Testis (tissue), 3 donors: ENCODE measurements around the gene RALGPS2. TPM values are rescaled to one million over a fixed set of nuclear protein-coding genes. Genes with fewer than 3 reads are reported as not detected.
A peak's percentile ranks its signal among the peaks of the same experiment; 100 is the strongest.

Source experiments
- DNase-seq: peaks from one replicate; pipeline ENCODE4 v3.0.0-alpha.2; 2019
- H3K27ac ChIP-seq, 2 donors: fragments of 200-600 bp; sonication (generic); one replicate each; pipeline ENCODE4 v1.5.1; 2019
- H3K27me3 ChIP-seq: fragments of 200-600 bp; sonication (generic); one replicate; pipeline ENCODE4 v1.5.1; 2019
- H3K36me3 ChIP-seq: fragments of 200-600 bp; sonication (generic); one replicate; pipeline ENCODE4 v1.5.1; 2017; ENCODE audit warnings: low read depth; ENCODE audit errors: missing control alignments
- H3K4me1 ChIP-seq: fragments of 200-600 bp; sonication (generic); one replicate; pipeline ENCODE4 v1.5.1; 2019
- H3K4me3 ChIP-seq, 2 donors: fragments of 200-600 bp; sonication (generic); one replicate each; pipeline ENCODE4 v1.5.1; 2017 to 2019
- H3K9me3 ChIP-seq: fragments of 200-600 bp; sonication (generic); one replicate; pipeline ENCODE4 v1.5.1; 2017
- CTCF ChIP-seq, 3 experiments: fragments of 450-650 bp in 2 of 3; fragments of 200-600 bp in 1 of 3; sonication (generic) in 1 of 3; IDR thresholded peaks; one replicate each; pipeline ENCODE4 v1.5.1; 2016 to 2019; ENCODE audit warnings: antibody characterized with exemption in 3 of 3, mild to moderate bottlenecking in 2 of 3, moderate library complexity in 1 of 3
- POLR2A ChIP-seq: fragments of 450-650 bp; IDR thresholded peaks from one replicate; pipeline ENCODE4 v1.6.1; 2017; ENCODE audit warnings: antibody characterized with exemption, mild to moderate bottlenecking, moderate library complexity
- WGBS, 2 donors: methylation state at CpG; one replicate each; pipeline ENCODE4 v1.1.5; 2018; 5-methylcytosine and 5-hydroxymethylcytosine counted together
- intact Hi-C: fragments of 100-400 bp; cut with DNase I; formaldehyde crosslinking; loops from one replicate; pipeline ENCODE4 v1.15.1; 2023; ENCODE audit warnings: low total_unique reads
- polyA plus RNA-seq: library from polyadenylated mRNA; stranded (reverse); fragments of 350-450 nt; fragmentation: Illumina TruSeq; extraction: RNeasy Lipid Tissue Mini Kit (QIAGEN cat#74804); gene quantifications from one replicate; pipeline ENCODE4 v1.2.3, GENCODE V29; 2014; ENCODE audit warnings: low read depth, low replicate concordance; ENCODE audit not compliant: insufficient read depth
- total RNA-seq, 2 donors: library from RNA; depleted of rRNA; stranded (reverse); fragments of >200 nt; gene quantifications; one replicate each; pipeline ENCODE4 v1.2.3, GENCODE V29; 2016

Gene RALGPS2
- total and polyA plus RNA-seq, 3 donors from 2014 or later, result 56.3 to 224 (median 78.6) TPM

DNA sequence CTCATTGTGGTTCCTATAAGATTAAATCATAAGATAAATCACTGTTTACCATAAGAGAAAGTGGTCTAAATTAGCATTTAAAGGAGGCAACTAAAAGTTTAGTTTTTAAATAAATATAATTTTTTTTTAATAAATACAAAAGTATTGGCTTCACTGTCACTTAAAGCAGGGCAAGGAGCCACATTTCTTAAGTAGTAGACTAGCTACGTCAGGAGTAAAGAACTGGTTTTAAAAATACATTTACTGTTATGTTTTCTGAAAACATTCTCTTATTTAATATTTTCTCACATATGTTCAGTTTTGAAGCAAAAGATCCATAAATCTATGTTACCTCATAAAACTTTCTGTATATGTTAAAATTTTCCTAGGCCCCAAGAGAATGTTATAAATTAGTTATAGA, 143.7 kb downstream of the RALGPS2 start:
- 59 to 78% methylated on average over 1 of the region's 1 CpG for WGBS, 2 donors
- Histone ChIP-seq H3K27ac (peak overlapping the region in 1 of 2 donors; percentile 65), H3K36me3 (no peaks in the 10 kb centered on the region), H3K4me3 (peak overlapping the region; percentile 34 to 41), H3K9me3 (no peaks in the 10 kb centered on the region), H3K27me3 (no peaks in the 10 kb centered on the region), H3K4me1 (peaks cover 4% of the 10 kb centered on the region)
- TF ChIP-seq CTCF (IDR thresholded peaks at IDR 0.05) (no peak), POLR2A (no peak)
- intact Hi-C loops, result no loop called here
- DNase-seq, result no peak

GRCh38 chr1:178869119-178869697, 144.2 kb downstream of the RALGPS2 start:
- peak overlapping the region; percentile 34 to 41 for H3K4me3 ChIP-seq
- TF ChIP-seq POLR2A, result no peak
- no peak for TF ChIP-seq CTCF (IDR thresholded peaks at IDR 0.05)
- H3K9me3 ChIP-seq, result no peaks in the 10 kb centered on the region
- DNase-seq, result no peak
- no peaks in the 10 kb centered on the region for H3K36me3 ChIP-seq
- 45 to 66% methylated on average over 3 of the region's 3 CpGs for WGBS, 2 donors
- intact Hi-C loops, result no loop called here
- peak overlapping the region in 1 of 2 donors; percentile 65 for H3K27ac ChIP-seq
- H3K4me1 ChIP-seq, result peaks cover 4% of the 10 kb centered on the region
- H3K27me3 ChIP-seq, result no peaks in the 10 kb centered on the region

DNA sequence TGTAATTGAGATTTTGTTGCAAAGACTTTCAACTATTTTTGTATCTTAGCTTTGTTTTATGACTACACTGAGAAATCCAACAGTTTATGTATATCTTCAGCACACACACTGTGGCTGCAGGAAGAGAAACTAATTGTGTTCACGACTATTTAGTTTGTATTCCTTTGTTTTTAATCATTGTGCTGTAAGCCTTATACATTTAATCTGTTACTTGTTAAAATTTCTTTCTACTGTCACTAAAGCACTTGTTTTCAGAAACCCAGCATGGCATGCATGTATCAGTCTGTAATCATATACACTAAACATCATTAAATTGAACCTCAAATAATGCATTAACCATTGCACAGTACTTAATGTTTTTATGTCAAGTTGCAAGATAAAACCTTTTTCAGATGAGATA, 145.2 kb downstream of the RALGPS2 start:
- TF ChIP-seq POLR2A, result no peak
- TF ChIP-seq CTCF (IDR thresholded peaks at IDR 0.05), result no peak
- WGBS, 2 donors, result 33 to 43% methylated on average over 1 of the region's 1 CpG
- Histone ChIP-seq H3K9me3 (no peaks in the 10 kb centered on the region), H3K4me3 (peak overlapping the region; percentile 34 to 41), H3K27me3 (no peaks in the 10 kb centered on the region), H3K27ac (peak overlapping the region in 1 of 2 donors; percentile 65), H3K4me1 (peaks cover 4% of the 10 kb centered on the region), H3K36me3 (no peaks in the 10 kb centered on the region)
- DNase-seq, result no peak
- intact Hi-C loops, result no loop called here

- no peaks in the 10 kb centered on the region for H3K27me3 ChIP-seq
- H3K9me3 ChIP-seq, result no peaks in the 10 kb centered on the region
- peak within 1 kb of the TSS in 1 of 2 donors; percentile 65 for H3K27ac ChIP-seq
- peak; percentile 18 for DNase-seq
- TF ChIP-seq POLR2A, result no peak
- peaks cover 4% of the 10 kb centered on the region for H3K4me1 ChIP-seq
- 36 to 38% methylated on average over 4 of the region's 4 CpGs for WGBS, 2 donors
- H3K4me3 ChIP-seq, result peak within 1 kb of the TSS; percentile 34 to 41
- no peaks in the 10 kb centered on the region for H3K36me3 ChIP-seq
- intact Hi-C loops, result no loop called here
Measured at GRCh38 chr1:178870944-178871343, 145.9 kb downstream of the RALGPS2 start, which contains the start of gene ANGPTL1. TSS of gene ANGPTL1 (minus strand) at chr1:178871077. CDS start at chr1:178865776, 5,301 bp downstream.

GRCh38 chr1:178871551-178872320, 146.7 kb downstream of the RALGPS2 start:
- Histone ChIP-seq H3K4me1 (peaks cover 3% of the 10 kb centered on the region), H3K4me3 (no peak overlapping the region), H3K27me3 (no peaks in the 10 kb centered on the region), H3K36me3 (no peaks in the 10 kb centered on the region), H3K27ac (no peak overlapping the region), H3K9me3 (no peaks in the 10 kb centered on the region)
- no peak for DNase-seq
- intact Hi-C loops, result no loop called here
- TF ChIP-seq POLR2A, result no peak
- no peak for TF ChIP-seq CTCF (IDR thresholded peaks at IDR 0.05)
